ENCODE data around the gene HAUS1. TPM values are rescaled to one million over a fixed set of nuclear protein-coding genes. Genes with fewer than 3 reads are reported as not detected.
A peak's percentile ranks its signal among the peaks of the same experiment; 100 is the strongest.

The HAUS1 gene
- total and polyA plus RNA-seq, 2 of the 4 experiments (the other 2 are of a cell fraction) = 25.3 to 33.4 TPM

- TF ChIP-seq USF2 (IDR thresholded peaks at IDR 0.05; ENCODE audit: low read depth, low read length) (no peak), RCOR1 (IDR thresholded peaks at IDR 0.05; ENCODE audit: insufficient replicate concordance, low read length) (no peak), MAFK (IDR thresholded peaks at IDR 0.05; ENCODE audit: low read depth, low read length) (no peak), BHLHE40 (IDR thresholded peaks at IDR 0.05; ENCODE audit: low read depth, low read length) (no peak), SMC3 (IDR thresholded peaks at IDR 0.05; ENCODE audit: low read depth, low read length) (no peak)
These were observed 42.8 kb upstream of the HAUS1 start (continued) for GRCh38 chr18:46061387-46061786.

- no peak overlapping the region for H3K14ac ChIP-seq (replicated peaks; ENCODE audit: low read depth, low read length)
- H3K4me2 ChIP-seq (ENCODE audit: low read depth, low read length) = no peak overlapping the region
- intact Hi-C loops (cut with micrococcal nuclease) = no loop called here
- peaks cover 8% of the 10 kb centered on the region for H3K9me1 ChIP-seq (ENCODE audit: insufficient read depth, low read length)
- H2AK5ac ChIP-seq (ENCODE audit: low read depth, low read length) = no peak overlapping the region
- no peaks in the 10 kb centered on the region for H3K27me3 ChIP-seq (ENCODE audit: control insufficient read depth, insufficient read depth, low read length)
- no peak overlapping the region for H4K8ac ChIP-seq (ENCODE audit: low read depth in 2 of 2, low read length in 2 of 2)
- H2BK120ac ChIP-seq (ENCODE audit: low read depth, low read length) = no peak overlapping the region
- no peak overlapping the region for H2BK5ac ChIP-seq (ENCODE audit: low read depth, low read length, poor library complexity, severe bottlenecking)
- WGBS, 2 experiments (ENCODE audit: extremely low coverage in 2 of 2, insufficient read length in 1 of 2) = no CpG with 5 or more reads among the region's 1 CpG
- BruUV-seq (replicated peaks) = no TSS peak
- no peak overlapping the region for H4K5ac ChIP-seq (ENCODE audit: low read depth, low read length)
- H2AK9ac ChIP-seq (replicated peaks; ENCODE audit: low read depth, low read length, poor library complexity) = no peak overlapping the region
- H2BK15ac ChIP-seq (ENCODE audit: low read depth, low read length) = no peak overlapping the region
- H2BK20ac ChIP-seq (ENCODE audit: low read depth, low read length) = no peak overlapping the region
- H3K56ac ChIP-seq (ENCODE audit: extremely low read depth, insufficient read depth, low read length) = 0 out of 2 replicates have a peak overlapping the region, but pooled peaks have one; percentile 17
- peaks cover 16 to 32% of the 10 kb centered on the region in 2 experiments for H3K79me1 ChIP-seq (ENCODE audit: low read depth in 1 of 2, low read length in 2 of 2)
- H4K20me1 ChIP-seq (ENCODE audit: insufficient read depth, low read length) = peaks cover 5% of the 10 kb centered on the region
- H3K9me3 ChIP-seq (ENCODE audit: control insufficient read depth, insufficient read depth, low read length) = no peaks in the 10 kb centered on the region
- no peaks in the 10 kb centered on the region for H3K36me3 ChIP-seq (ENCODE audit: control insufficient read depth, insufficient read depth, low read length)
- H3K4me3 ChIP-seq (ENCODE audit: insufficient read depth, low read depth, low read length) = no peak overlapping the region
- H2AFZ ChIP-seq (replicated peaks; ENCODE audit: low read length, poor library complexity) = no peak overlapping the region
- in situ Hi-C loops (cut with MboI; ENCODE audit: low sequenced_read_pairs) = no loop called here
- no peak overlapping the region for H3K4ac ChIP-seq (ENCODE audit: low read depth, low read length)
- no peak for DNase-seq
- ATAC-seq (ENCODE audit: low read depth) = no peak
- no peak overlapping the region for H4K91ac ChIP-seq (ENCODE audit: insufficient read depth, low read depth, low read length)
- H3K4me1 ChIP-seq (ENCODE audit: control insufficient read depth, insufficient read depth, low read length) = no peaks in the 10 kb centered on the region; the same call in 1 of the 2 replicates
- POLR2A ChIA-PET (ENCODE audit: unreplicated experiment) = no interaction called here
- dilution Hi-C loops (cut with HindIII; ENCODE audit: low sequenced_read_pairs, unreplicated experiment) = no loop called here
- H3K23ac ChIP-seq (ENCODE audit: low read depth, low read length) = no peak overlapping the region
- CTCF ChIA-PET = interaction anchor here (0.6 kb wide), 1 partner anchor 82 kb away, joined by 3 read pairs; no protein-coding TSS in a partner anchor
- no peak overlapping the region for H3K18ac ChIP-seq (ENCODE audit: low read depth, low read length)
- H3K27ac ChIP-seq (ENCODE audit: insufficient read depth, low read length) = no peak overlapping the region
- H3K9ac ChIP-seq (ENCODE audit: low read depth, low read length) = no peak overlapping the region
- TF ChIP-seq BHLHE40 (IDR thresholded peaks at IDR 0.05; ENCODE audit: low read depth, low read length) (no peak), FOS (IDR thresholded peaks at IDR 0.05; ENCODE audit: low read depth, low read length) (no peak), POLR2A (IDR thresholded peaks at IDR 0.05; ENCODE audit: low read depth, low read length) (no peak), CTCF (conservative IDR thresholded peaks at IDR 0.05; ENCODE audit: low read depth, low read length) (no peak), MAFK (IDR thresholded peaks at IDR 0.05; ENCODE audit: low read depth, low read length) (no peak), CEBPB (IDR thresholded peaks at IDR 0.05; ENCODE audit: low read depth, low read length) (no peak), RFX5 (IDR thresholded peaks at IDR 0.05; ENCODE audit: low read depth, low read length) (no peak), USF2 (IDR thresholded peaks at IDR 0.05; ENCODE audit: low read depth, low read length) (no peak), CHD1 (IDR thresholded peaks at IDR 0.05; ENCODE audit: low read depth, low read length) (no peak), RCOR1 (IDR thresholded peaks at IDR 0.05; ENCODE audit: insufficient replicate concordance, low read length) (no peak), MXI1 (IDR thresholded peaks at IDR 0.05; ENCODE audit: borderline replicate concordance, low read depth, low read length) (no peak), RAD21 (IDR thresholded peaks at IDR 0.05; ENCODE audit: low read length) (no peak), MAZ (IDR thresholded peaks at IDR 0.05; ENCODE audit: borderline replicate concordance, low read depth, low read length) (no peak), SMC3 (IDR thresholded peaks at IDR 0.05; ENCODE audit: low read depth, low read length) (no peak)
These were observed 42.4 kb upstream of the HAUS1 start for GRCh38 chr18:46061796-46062195.

All from IMR-90 (cell line).